Measurements from ENCODE around the gene MAPKAPK2.

The MAPKAPK2 gene

DNA sequence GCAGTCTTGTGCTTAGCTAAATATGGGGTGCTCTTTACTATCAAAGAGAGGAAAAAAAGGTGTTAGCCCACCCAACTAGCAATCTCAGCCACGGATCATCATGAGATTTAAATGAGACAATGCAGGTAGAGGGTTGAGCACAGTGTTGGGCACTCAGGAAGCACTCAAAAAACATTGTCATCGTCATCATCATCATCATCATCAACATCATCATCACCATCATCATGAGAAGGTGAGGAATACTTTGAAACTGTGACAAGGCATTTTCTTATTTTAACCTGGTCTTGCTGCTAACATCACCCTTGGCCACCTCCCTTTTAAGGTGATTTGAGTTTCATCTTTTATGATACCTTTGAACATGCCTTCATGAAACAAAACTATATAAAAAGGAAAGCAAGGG, 3.3 kb upstream of the MAPKAPK2 start:
- no peak overlapping the region for H3K9ac ChIP-seq
- H4K20me1 ChIP-seq (ENCODE audit: insufficient read depth) = no peaks in the 10 kb centered on the region
- H3K79me2 ChIP-seq (ENCODE audit: insufficient read depth, low read depth) = no peaks in the 10 kb centered on the region; the same call in 1 of the 2 replicates
- H2AFZ ChIP-seq (ENCODE audit: low read depth) = no peak overlapping the region
- H3K36me3 ChIP-seq (ENCODE audit: insufficient read depth) = no peaks in the 10 kb centered on the region
- peaks cover 26% of the 10 kb centered on the region for H3K4me1 ChIP-seq (ENCODE audit: low read depth, poor library complexity, severe bottlenecking)
- no peak overlapping the region for H3K4me2 ChIP-seq
- H3K27ac ChIP-seq = no peak overlapping the region
- H3K4me3 ChIP-seq (IDR thresholded peaks at IDR 0.05; ENCODE audit: insufficient read depth, low read depth, low read length) = no peak overlapping the region
- H3K27me3 ChIP-seq (ENCODE audit: insufficient read depth, low read depth) = peaks cover 15% of the 10 kb centered on the region; the same call in 1 of the 2 replicates
- TF ChIP-seq, protein P1, sequence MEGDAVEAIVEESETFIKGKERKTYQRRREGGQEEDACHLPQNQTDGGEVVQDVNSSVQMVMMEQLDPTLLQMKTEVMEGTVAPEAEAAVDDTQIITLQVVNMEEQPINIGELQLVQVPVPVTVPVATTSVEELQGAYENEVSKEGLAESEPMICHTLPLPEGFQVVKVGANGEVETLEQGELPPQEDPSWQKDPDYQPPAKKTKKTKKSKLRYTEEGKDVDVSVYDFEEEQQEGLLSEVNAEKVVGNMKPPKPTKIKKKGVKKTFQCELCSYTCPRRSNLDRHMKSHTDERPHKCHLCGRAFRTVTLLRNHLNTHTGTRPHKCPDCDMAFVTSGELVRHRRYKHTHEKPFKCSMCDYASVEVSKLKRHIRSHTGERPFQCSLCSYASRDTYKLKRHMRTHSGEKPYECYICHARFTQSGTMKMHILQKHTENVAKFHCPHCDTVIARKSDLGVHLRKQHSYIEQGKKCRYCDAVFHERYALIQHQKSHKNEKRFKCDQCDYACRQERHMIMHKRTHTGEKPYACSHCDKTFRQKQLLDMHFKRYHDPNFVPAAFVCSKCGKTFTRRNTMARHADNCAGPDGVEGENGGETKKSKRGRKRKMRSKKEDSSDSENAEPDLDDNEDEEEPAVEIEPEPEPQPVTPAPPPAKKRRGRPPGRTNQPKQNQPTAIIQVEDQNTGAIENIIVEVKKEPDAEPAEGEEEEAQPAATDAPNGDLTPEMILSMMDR (conservative IDR thresholded peaks at IDR 0.05; ENCODE audit: low read depth, low read length) = no peak

DNA sequence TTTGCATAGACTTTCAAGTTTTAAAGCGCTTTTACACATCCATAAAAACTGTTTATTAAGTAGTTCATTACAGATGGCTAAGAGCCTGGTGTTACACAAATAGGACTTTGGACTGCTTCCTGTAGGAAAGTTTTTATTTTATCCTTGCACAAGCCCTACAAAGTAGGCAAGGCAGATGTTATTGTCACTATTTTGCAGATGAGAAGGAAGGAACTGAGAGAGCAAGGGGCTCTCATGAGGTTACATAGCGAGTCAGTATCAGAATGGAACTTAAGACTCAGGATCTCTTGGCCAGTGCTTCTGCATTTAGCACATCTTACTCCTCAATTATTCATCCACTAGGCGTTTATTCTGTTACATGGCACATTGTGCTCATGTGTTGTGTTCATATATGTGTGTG, 2.6 kb upstream of the MAPKAPK2 start:
- H3K9ac ChIP-seq = no peak overlapping the region
- H3K36me3 ChIP-seq (ENCODE audit: insufficient read depth) = no peaks in the 10 kb centered on the region
- peaks cover 34% of the 10 kb centered on the region for H3K4me1 ChIP-seq (ENCODE audit: low read depth, poor library complexity, severe bottlenecking)
- no peak overlapping the region for H3K4me2 ChIP-seq
- peaks cover 5% of the 10 kb centered on the region; the same call in 1 of the 2 replicates for H3K79me2 ChIP-seq (ENCODE audit: insufficient read depth, low read depth)
- no peaks in the 10 kb centered on the region for H4K20me1 ChIP-seq (ENCODE audit: insufficient read depth)
- no peak overlapping the region for H3K4me3 ChIP-seq (IDR thresholded peaks at IDR 0.05; ENCODE audit: insufficient read depth, low read depth, low read length)
- H3K27me3 ChIP-seq (ENCODE audit: insufficient read depth, low read depth) = peaks cover 23% of the 10 kb centered on the region; the same call in 1 of the 2 replicates
- no peak overlapping the region for H3K27ac ChIP-seq
- TF ChIP-seq, protein P1 (conservative IDR thresholded peaks at IDR 0.05; ENCODE audit: low read depth, low read length) = no peak
- no peak overlapping the region for H2AFZ ChIP-seq (ENCODE audit: low read depth)

DNA sequence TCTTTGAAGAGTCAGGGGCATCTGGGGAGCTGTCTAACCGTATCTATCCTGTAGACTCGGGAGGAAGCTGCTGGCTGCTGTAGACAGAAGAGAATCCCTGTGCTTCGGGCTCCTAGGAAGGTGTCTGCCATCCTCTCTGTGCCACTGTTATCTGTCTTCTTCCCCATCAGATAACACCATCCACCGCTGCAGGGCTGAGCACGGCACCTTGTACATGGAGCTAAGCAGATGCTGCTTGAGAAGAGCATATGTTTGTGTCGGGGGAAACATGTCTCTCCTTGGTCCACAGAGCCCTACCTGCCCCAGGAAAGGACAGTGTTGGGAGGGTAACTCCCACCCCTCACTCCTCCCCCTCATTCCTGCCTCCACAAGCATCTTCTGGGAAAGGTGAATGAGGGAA, 1.4 kb upstream of the MAPKAPK2 start:
- TF ChIP-seq, protein P1 (conservative IDR thresholded peaks at IDR 0.05; ENCODE audit: low read depth, low read length) = no peak
- Histone ChIP-seq H3K4me3 (IDR thresholded peaks at IDR 0.05; ENCODE audit: insufficient read depth, low read depth, low read length) (no peak overlapping the region), H3K79me2 (ENCODE audit: insufficient read depth, low read depth) (peaks cover 5% of the 10 kb centered on the region; the same call in 1 of the 2 replicates), H3K4me2 (no peak overlapping the region), H4K20me1 (ENCODE audit: insufficient read depth) (0 out of 2 replicates have a peak, but pooled peaks cover 3% of the 10 kb centered on the region), H3K4me1 (ENCODE audit: low read depth, poor library complexity, severe bottlenecking) (peaks cover 44% of the 10 kb centered on the region), H3K9ac (no peak overlapping the region), H3K27me3 (ENCODE audit: insufficient read depth, low read depth) (peaks cover 27% of the 10 kb centered on the region; the same call in 1 of the 2 replicates), H2AFZ (ENCODE audit: low read depth) (no peak overlapping the region), H3K27ac (no peak overlapping the region), H3K36me3 (ENCODE audit: insufficient read depth) (no peaks in the 10 kb centered on the region)

DNA sequence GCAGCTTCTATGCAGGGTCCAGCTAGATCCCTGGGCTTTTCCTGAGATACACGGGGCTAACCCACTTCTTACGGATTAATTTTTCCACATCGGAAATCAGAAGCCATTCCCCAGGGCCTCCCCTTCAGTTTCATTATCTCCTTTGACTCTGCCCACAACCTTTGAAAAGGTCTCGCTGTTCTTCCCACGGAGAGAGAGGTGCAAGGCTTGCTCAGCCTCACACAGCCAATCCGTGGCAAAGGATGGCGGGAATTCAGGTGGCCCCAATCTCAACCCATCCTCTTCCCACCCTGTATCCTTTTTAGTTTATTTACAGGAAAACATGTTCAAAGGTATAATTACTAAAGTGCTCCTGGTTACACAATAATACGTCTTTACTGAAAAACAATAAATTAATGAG, 702 bp upstream of the MAPKAPK2 start:
- Histone ChIP-seq H3K27ac (no peak overlapping the region), H3K36me3 (ENCODE audit: insufficient read depth) (no peaks in the 10 kb centered on the region), H3K79me2 (ENCODE audit: insufficient read depth, low read depth) (peaks cover 10% of the 10 kb centered on the region; the same call in 1 of the 2 replicates), H2AFZ (ENCODE audit: low read depth) (no peak overlapping the region), H3K4me3 (IDR thresholded peaks at IDR 0.05; ENCODE audit: insufficient read depth, low read depth, low read length) (peak overlapping the region; percentile 57), H3K4me2 (peak overlapping the region; percentile 76; the same call in 1 of the 2 replicates), H3K9ac (no peak overlapping the region), H3K27me3 (ENCODE audit: insufficient read depth, low read depth) (peaks cover 27% of the 10 kb centered on the region; the same call in 1 of the 2 replicates), H4K20me1 (ENCODE audit: insufficient read depth) (0 out of 2 replicates have a peak, but pooled peaks cover 3% of the 10 kb centered on the region), H3K4me1 (ENCODE audit: low read depth, poor library complexity, severe bottlenecking) (peaks cover 44% of the 10 kb centered on the region)
- TF ChIP-seq, protein P1 (conservative IDR thresholded peaks at IDR 0.05; ENCODE audit: low read depth, low read length) = no peak

Data from KMS-11 (cell line).